ENCODE measurements around the gene TBC1D10A.
A peak's percentile ranks its signal among the peaks of the same experiment; 100 is the strongest.

TBC1D10A gene

DNA sequence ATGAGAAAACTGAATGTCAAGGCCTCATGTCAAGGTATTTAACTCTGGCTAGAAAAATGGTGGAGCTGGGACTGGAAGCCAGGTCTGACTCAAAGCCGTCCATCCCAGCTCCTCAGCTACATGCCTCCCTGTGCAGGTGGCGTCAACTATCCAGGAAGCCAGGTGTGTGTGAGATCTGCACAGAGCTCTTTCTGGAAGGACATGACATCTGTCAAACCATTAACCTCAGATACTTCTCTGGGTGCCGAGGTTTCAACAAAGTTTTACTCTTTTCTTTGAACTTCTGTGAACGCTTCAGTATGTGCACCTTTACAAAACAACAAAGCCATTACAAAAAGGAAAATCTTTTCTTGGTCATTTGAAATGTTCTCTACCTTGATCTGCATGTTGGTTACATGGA lies 30.4 kb downstream of the TBC1D10A start:
- TF ChIP-seq, protein P1, sequence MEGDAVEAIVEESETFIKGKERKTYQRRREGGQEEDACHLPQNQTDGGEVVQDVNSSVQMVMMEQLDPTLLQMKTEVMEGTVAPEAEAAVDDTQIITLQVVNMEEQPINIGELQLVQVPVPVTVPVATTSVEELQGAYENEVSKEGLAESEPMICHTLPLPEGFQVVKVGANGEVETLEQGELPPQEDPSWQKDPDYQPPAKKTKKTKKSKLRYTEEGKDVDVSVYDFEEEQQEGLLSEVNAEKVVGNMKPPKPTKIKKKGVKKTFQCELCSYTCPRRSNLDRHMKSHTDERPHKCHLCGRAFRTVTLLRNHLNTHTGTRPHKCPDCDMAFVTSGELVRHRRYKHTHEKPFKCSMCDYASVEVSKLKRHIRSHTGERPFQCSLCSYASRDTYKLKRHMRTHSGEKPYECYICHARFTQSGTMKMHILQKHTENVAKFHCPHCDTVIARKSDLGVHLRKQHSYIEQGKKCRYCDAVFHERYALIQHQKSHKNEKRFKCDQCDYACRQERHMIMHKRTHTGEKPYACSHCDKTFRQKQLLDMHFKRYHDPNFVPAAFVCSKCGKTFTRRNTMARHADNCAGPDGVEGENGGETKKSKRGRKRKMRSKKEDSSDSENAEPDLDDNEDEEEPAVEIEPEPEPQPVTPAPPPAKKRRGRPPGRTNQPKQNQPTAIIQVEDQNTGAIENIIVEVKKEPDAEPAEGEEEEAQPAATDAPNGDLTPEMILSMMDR (IDR thresholded peaks at IDR 0.05): no peak
- DNase-seq (ENCODE audit: low spot score): no peak
- no peak overlapping the region for H3K27ac ChIP-seq
- no peak overlapping the region for H3K4me3 ChIP-seq

- DNase-seq (ENCODE audit: low spot score): no peak
- TF ChIP-seq, protein P1 (IDR thresholded peaks at IDR 0.05): no peak
- Histone ChIP-seq H3K27ac (peak overlapping the region in 1 of 2 donors; percentile 19), H3K4me3 (no peak overlapping the region)
These were observed 31.2 kb downstream of the TBC1D10A start for GRCh38 chr22:30295576-30295975.

DNA sequence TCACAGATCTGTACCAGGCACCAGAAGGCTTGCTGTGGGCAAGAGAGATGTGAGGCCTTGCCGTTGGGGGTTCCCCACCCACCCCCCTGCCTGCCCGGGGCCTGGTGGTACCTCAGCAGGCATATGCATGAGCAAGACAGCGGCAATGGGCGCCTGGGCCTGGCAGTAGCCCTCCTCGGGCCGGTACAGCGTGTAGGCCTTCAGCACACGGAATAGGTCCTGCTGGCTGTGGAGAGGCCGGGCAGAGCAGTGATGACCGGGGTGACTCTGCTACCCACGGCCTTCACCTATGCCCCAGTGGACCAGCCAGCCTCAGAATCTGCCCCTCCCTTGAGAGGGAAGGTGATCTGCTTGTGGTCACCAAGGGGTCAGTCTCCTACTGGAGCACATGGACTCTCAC lies 31.9 kb downstream of the TBC1D10A start:
- DNase-seq (ENCODE audit: low spot score): no peak
- no peak overlapping the region for H3K4me3 ChIP-seq
- TF ChIP-seq, protein P1 (IDR thresholded peaks at IDR 0.05): no peak
- peak overlapping the region in 1 of 2 donors; percentile 19 for H3K27ac ChIP-seq

DNA sequence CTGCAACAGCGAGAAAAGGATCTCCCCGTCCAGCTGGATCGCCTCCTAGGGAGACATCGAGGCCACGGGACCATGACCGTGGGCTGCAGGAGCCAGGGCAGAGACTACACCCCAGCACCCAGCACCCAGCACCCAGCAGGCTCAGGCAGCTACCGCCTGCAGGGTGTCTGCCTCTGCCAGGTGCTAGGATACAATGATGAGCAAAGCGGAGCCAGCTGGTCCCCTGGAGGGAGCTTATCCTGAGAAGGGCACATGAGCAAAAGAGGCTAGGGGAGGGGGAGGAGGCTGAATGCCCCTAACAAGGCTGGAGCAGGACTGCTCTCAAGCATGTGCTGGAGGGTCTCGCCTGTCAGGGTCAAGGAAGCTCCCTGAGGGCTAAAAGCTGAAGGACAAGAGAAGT lies 32.7 kb downstream of the TBC1D10A start:
- Histone ChIP-seq H3K27ac (no peak overlapping the region), H3K4me3 (no peak overlapping the region)
- no peak for DNase-seq (ENCODE audit: low spot score)
- TF ChIP-seq, protein P1 (IDR thresholded peaks at IDR 0.05): no peak

GRCh38 chr22:30293026-30293425 lies 33.7 kb downstream of the TBC1D10A start:
- no peak for DNase-seq (ENCODE audit: low spot score)
- Histone ChIP-seq H3K27ac (peak overlapping the region in 1 of 2 donors; percentile 95), H3K4me3 (no peak overlapping the region)
- TF ChIP-seq, protein P1 (IDR thresholded peaks at IDR 0.05): no peak

DNA sequence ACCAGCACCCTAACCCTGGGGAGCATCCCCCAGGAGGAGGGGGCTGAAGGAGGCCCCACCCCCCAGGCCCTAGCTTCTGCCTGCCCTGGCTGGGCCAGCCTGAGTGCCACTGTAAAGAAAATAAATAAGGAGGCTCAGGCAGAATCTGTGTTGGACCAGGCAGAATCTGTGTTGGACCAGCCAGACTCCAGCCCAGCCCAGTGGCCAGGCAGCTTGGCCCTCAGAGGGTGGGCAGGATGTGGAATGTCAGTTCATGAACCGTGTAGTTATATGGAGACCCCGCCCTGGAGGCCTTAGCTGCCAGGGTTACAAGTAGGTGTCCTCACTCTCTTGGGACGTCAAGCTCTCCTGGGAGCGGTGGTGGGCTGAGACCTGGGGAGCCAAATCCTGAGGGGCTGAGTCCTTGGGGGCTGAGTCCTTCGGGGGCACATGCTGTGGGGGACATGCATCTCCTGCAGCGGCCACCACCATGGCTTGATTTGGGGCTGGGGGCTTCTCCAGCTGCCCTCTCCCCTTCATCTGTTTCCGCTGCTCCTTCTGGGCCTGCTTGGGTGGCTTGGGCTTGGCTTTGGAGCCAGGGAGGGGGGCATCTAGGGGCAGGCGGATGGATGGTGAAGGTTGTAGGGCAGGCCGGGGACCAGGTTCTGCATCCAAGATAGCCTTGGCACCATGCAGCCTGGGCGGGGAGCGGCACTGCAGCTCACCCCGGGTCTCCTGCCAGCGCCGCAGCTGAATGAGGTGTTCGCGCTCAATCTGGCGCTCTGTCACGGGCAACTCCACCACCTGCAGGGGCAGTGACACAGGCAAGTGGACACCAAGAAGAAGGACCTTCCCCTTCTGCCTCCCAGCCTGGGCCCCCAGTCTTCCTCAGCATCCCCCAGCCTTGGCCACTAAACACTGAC lies 34.4 kb downstream of the TBC1D10A start:
- DNase-seq (ENCODE audit: low spot score): no peak
- TF ChIP-seq, protein P1 (IDR thresholded peaks at IDR 0.05): no peak
- no peak overlapping the region for H3K4me3 ChIP-seq
- H3K27ac ChIP-seq: peak overlapping the region; percentile 80 to 95

Data from coronary artery (tissue), 2 donors.